RPMI8226 (cell line): ENCODE measurements around the gene DOCK6.
"Not testable (repeated sequence)": the region's sequence is repeated elsewhere in the genome, so short reads cannot be mapped to it uniquely, and the experiment has no call there.

Experiments
- DNase-seq: peaks from one replicate; pipeline ENCODE4 v3.0.0-alpha.2; 2015

The DOCK6 gene

GRCh38 chr19:11194656-11195558 lies 67.4 kb downstream of the DOCK6 start:
- no peak for DNase-seq

- no peak for DNase-seq
Measured at GRCh38 chr19:11194173-11194572, 68.2 kb downstream of the DOCK6 start.

GRCh38 chr19:11192957-11193939 lies 69.1 kb downstream of the DOCK6 start:
- DNase-seq: no peak

- DNase-seq: no peak
Measured at GRCh38 chr19:11191934-11192333, 70.4 kb downstream of the DOCK6 start.

GRCh38 chr19:11191273-11191755 lies 71.0 kb downstream of the DOCK6 start:
- no peak for DNase-seq

GRCh38 chr19:11190501-11190900 lies 71.8 kb downstream of the DOCK6 start:
- DNase-seq: no peak

GRCh38 chr19:11187441-11187840 lies 74.9 kb downstream of the DOCK6 start:
- DNase-seq: no peak

GRCh38 chr19:11182994-11183393 lies 79.3 kb downstream of the DOCK6 start:
- no peak for DNase-seq

- DNase-seq: no peak
Measured at GRCh38 chr19:11181488-11181887, 80.8 kb downstream of the DOCK6 start.

GRCh38 chr19:11180975-11181374 lies 81.3 kb downstream of the DOCK6 start:
- DNase-seq: not testable (repeated sequence)

GRCh38 chr19:11180346-11180745 lies 82.0 kb downstream of the DOCK6 start:
- no peak for DNase-seq

GRCh38 chr19:11179716-11180297 lies 82.5 kb downstream of the DOCK6 start:
- DNase-seq: no peak

- DNase-seq: not testable (repeated sequence)
Measured at GRCh38 chr19:11179145-11179465, 83.2 kb downstream of the DOCK6 start.

- DNase-seq: no peak
Measured at GRCh38 chr19:11177592-11177991, 84.7 kb downstream of the DOCK6 start.

- DNase-seq: no peak
Measured at GRCh38 chr19:11176466-11177193, 85.7 kb downstream of the DOCK6 start.

- DNase-seq: no peak
Measured at GRCh38 chr19:11175920-11176319, 86.4 kb downstream of the DOCK6 start.

GRCh38 chr19:11174336-11174735 lies 88.0 kb downstream of the DOCK6 start:
- DNase-seq: no peak

- DNase-seq: no peak
Measured at GRCh38 chr19:11173516-11174155, 88.7 kb downstream of the DOCK6 start.

- DNase-seq: no peak
Measured at GRCh38 chr19:11172576-11172975, 89.7 kb downstream of the DOCK6 start.

GRCh38 chr19:11171144-11171543 lies 91.2 kb downstream of the DOCK6 start:
- no peak for DNase-seq

- DNase-seq: no peak
Measured at GRCh38 chr19:11169896-11170678, 92.2 kb downstream of the DOCK6 start.
